ENCODE data around the gene ECE2.
A peak's percentile ranks its signal among the peaks of the same experiment; 100 is the strongest.

ECE2 gene

DNA sequence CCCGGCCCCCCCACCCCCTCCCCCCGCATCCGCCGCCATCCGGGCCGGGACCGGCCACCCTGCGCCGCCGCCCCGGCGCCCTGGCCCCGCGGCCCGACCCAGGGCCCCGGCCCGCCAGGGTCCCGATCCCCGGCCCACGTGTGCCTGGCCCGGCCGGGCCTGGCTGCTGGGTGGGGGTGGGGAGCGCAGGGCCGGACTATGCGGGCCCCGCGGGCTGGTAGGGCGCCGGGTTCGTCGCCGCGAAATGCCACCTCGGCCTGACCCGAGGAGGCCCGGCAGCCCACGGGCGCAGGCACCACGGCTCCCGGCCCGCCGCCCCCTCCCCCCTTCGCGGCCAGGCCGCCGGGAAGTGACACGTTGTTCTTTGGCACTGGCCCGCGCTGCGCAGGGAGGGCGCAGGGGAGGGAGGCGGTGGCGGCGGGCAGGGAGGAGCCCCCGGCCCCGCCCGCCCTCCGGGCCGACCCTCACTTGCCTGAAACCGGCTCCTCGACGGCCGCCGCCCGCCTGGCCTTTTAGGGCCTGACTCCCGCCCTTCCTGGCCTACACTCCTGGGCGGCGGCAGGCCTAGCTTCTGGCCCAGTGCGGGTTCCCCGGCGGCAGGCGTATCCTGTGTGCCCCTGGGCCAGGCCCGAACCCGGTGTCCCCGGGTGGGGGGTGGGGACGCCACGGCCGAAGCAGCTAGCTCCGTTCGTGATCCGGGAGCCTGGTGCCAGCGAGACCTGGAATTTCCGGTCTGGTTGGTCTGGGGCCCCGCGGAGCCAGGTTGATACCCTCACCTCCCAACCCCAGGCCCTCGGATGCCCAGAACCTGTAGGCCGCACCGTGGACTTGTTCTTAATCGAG is 39.1 kb downstream of the ECE2 start:
- TF ChIP-seq CTCF (IDR thresholded peaks at IDR 0.05; ENCODE audit: low read depth, low read length, missing control alignments) = no peak
- peak overlapping the region; percentile 95 for H3K4me3 ChIP-seq (replicated peaks; ENCODE audit: low read depth, low read length)
- no peak for DNase-seq (ENCODE audit: extremely low read depth, low read depth)

DNA sequence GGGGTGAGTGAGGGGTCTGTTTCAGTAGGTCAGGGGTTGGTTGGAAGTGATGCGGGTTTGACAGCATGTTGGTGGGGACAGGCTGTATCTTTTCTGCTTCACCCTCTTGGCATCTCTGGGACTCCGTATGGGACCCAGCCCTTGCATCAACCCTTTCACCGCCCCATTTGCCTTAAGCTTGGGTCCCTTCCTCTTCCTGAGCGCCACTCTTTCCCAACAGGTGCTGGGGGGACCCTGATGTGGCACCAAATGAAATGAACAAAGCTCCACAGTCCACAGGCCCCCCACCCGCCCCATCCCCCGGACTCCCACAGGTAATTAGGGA is 39.7 kb downstream of the ECE2 start:
- TF ChIP-seq CTCF (IDR thresholded peaks at IDR 0.05; ENCODE audit: low read depth, low read length, missing control alignments) = no peak
- no peak for DNase-seq (ENCODE audit: extremely low read depth, low read depth)
- peak overlapping the region; percentile 95 for H3K4me3 ChIP-seq (replicated peaks; ENCODE audit: low read depth, low read length)

DNA sequence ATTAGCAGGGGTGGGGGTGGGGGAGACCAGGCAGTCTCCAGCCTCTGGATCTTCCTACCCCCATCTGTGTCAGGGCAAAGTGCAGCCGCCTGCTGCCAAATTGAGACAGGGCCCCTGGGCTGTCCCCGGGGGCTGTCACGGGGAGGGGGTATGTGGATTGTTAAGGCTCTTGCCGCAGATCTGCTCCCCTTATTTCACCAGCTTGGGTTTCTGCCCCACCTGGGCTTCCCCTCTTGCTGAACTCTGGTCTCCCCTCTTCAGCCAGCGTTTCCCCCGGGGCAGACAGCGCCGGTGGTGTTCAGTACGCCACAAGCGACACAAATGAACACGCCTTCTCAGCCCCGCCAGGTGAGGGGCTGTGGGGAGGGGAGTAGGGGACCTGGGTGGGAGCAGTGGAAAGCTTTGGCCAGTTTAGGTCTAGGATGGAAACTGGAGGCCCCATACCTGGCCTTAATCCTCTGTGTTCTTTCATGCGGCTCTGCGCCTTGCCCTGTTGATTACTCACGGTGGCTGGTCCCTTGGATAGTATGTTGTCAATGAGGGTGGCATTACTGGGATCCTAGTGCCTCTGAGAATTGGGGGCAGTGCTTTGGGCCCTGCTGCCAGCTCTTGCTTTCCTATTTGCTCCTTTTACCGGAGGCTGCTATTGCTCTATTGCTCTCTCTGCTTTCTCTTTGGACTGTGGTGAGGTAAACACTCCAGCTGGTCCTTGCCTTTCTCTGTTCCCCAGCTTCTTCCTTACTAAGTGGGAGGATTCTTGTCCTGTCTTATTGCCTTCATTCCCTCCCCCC is 40.2 kb downstream of the ECE2 start:
- DNase-seq (ENCODE audit: extremely low read depth, low read depth) = no peak
- TF ChIP-seq CTCF (IDR thresholded peaks at IDR 0.05; ENCODE audit: low read depth, low read length, missing control alignments) = no peak
- H3K4me3 ChIP-seq (replicated peaks; ENCODE audit: low read depth, low read length) = peak overlapping the region; percentile 95

DNA sequence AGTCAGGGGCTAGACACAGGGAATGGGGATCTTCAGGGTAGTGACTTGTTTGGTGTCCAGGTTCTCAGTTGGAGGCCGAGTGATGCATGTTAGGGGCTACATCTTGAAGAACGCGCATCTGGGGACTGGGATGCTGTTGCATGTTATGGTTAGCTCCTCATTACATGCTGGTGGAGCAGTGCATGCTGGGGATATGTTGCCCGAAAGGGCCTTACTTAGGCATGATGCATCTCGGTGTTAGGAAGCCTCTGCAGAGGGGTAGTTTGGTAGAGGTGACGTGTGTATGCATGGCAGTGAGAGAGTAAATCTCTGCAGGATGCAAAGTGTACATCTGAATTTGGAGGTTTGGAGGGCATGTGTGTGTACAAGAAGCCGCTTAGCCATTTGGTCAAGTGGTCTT is 41.0 kb downstream of the ECE2 start:
- no peak for TF ChIP-seq CTCF (IDR thresholded peaks at IDR 0.05; ENCODE audit: low read depth, low read length, missing control alignments)
- no peak for DNase-seq (ENCODE audit: extremely low read depth, low read depth)

GRCh38 chr3:184317201-184317600 is 41.4 kb downstream of the ECE2 start:
- no peak for DNase-seq (ENCODE audit: extremely low read depth, low read depth)
- H3K4me3 ChIP-seq (replicated peaks; ENCODE audit: low read depth, low read length) = peak overlapping the region; percentile 95
- TF ChIP-seq CTCF (IDR thresholded peaks at IDR 0.05; ENCODE audit: low read depth, low read length, missing control alignments) = no peak

More for the DNA sequence above, 41.0 kb downstream of the ECE2 start:
- H3K4me3 ChIP-seq (replicated peaks; ENCODE audit: low read depth, low read length) = peak overlapping the region; percentile 95

- peak; percentile 87 for DNase-seq (ENCODE audit: extremely low read depth, low read depth)
- H3K4me3 ChIP-seq (replicated peaks; ENCODE audit: low read depth, low read length) = peak overlapping the region; percentile 29
- TF ChIP-seq CTCF (IDR thresholded peaks at IDR 0.05; ENCODE audit: low read depth, low read length, missing control alignments) = no peak
Observed at GRCh38 chr3:184320104-184320445, 44.3 kb downstream of the ECE2 start.

Measured in HFF-Myc (cell line).